Measurements from ENCODE around the gene NLRP9. TPM values are rescaled to one million over a fixed set of nuclear protein-coding genes. Genes with fewer than 3 reads are reported as not detected.

The NLRP9 gene
- total and polyA plus RNA-seq, 7 experiments from 2014 or later = not detected

- H3K27me3 ChIP-seq (ENCODE audit: control insufficient read depth in 2 of 2, insufficient read depth in 2 of 2, low read length in 2 of 2) = no peaks in the 10 kb centered on the region
- peak overlapping the region in 1 of 9 donors; percentile 31 for H3K27ac Mint-ChIP-seq
- H3K9me3 ChIP-seq (ENCODE audit: control insufficient read depth in 2 of 3, low read length in 3 of 3) = no peaks in the 10 kb centered on the region
- peaks cover 0 to 7% (median 4%) of the 10 kb centered on the region in 7 donors for H3K4me1 Mint-ChIP-seq
- no peak for DNase-seq
- no peak overlapping the region for H3K4me3 Mint-ChIP-seq
- intact Hi-C loops (cut with micrococcal nuclease) = no loop called here
- ChIA-PET POLR2A (no interaction called here), CTCF (no interaction called here)
- H3K27ac ChIP-seq (ENCODE audit: low read depth, low read length) = no peak overlapping the region
- H3K36me3 ChIP-seq (ENCODE audit: control insufficient read depth in 2 of 3, insufficient read depth in 3 of 3, low read length in 3 of 3) = peaks cover 0 to under 1% (median 0%) of the 10 kb centered on the region in 3 experiments
- H3K36me3 Mint-ChIP-seq = peaks cover 0 to 15% (median 8%) of the 10 kb centered on the region in 5 donors
- ATAC-seq = no peak
- H3K9me3 Mint-ChIP-seq = peaks cover 0 to 2% (median 0%) of the 10 kb centered on the region in 11 donors
- H3K4me3 ChIP-seq (ENCODE audit: low read length) = no peak overlapping the region
- H3K4me1 ChIP-seq (ENCODE audit: control insufficient read depth in 2 of 2, insufficient read depth in 2 of 2, low read length in 2 of 2) = no peaks in the 10 kb centered on the region
- peaks cover 0 to 7% (median 0%) of the 10 kb centered on the region in 5 donors for H3K27me3 Mint-ChIP-seq
These were observed 32.2 kb downstream of the NLRP9 start for GRCh38 chr19:55705972-55706371.

GRCh38 chr19:55704494-55705245 is 33.5 kb downstream of the NLRP9 start:
- ATAC-seq (no peak), DNase-seq (no peak)
- Mint-ChIP-seq H3K36me3 (peaks cover 0 to 22% (median 13%) of the 10 kb centered on the region in 5 donors), H3K4me1 (peaks cover 0 to 8% (median 4%) of the 10 kb centered on the region in 7 donors), H3K27ac (no peak overlapping the region), H3K27me3 (peaks cover 0 to 6% (median 0%) of the 10 kb centered on the region in 5 donors), H3K9me3 (peaks cover 0 to 2% (median 0%) of the 10 kb centered on the region in 11 donors), H3K4me3 (no peak overlapping the region)
- Histone ChIP-seq H3K27me3 (ENCODE audit: control insufficient read depth in 2 of 2, insufficient read depth in 2 of 2, low read length in 2 of 2) (no peaks in the 10 kb centered on the region), H3K4me1 (ENCODE audit: control insufficient read depth in 2 of 2, insufficient read depth in 2 of 2, low read length in 2 of 2) (no peaks in the 10 kb centered on the region), H3K36me3 (ENCODE audit: control insufficient read depth in 2 of 3, insufficient read depth in 3 of 3, low read length in 3 of 3) (peaks cover 0 to 6% (median 0%) of the 10 kb centered on the region in 3 experiments), H3K27ac (ENCODE audit: low read depth, low read length) (no peak overlapping the region), H3K4me3 (ENCODE audit: low read length) (no peak overlapping the region), H3K9me3 (ENCODE audit: control insufficient read depth in 2 of 3, low read length in 3 of 3) (no peaks in the 10 kb centered on the region)
- intact Hi-C loops (cut with micrococcal nuclease) = no loop called here
- POLR2A ChIA-PET = no interaction called here
- CTCF ChIA-PET = interaction anchor here (0.5 kb wide), 1 partner anchor 23 kb away, joined by 3 read pairs; no protein-coding TSS in a partner anchor

- ATAC-seq = peak; percentile 61
- intact Hi-C loops (cut with micrococcal nuclease) = no loop called here
These were observed 34.4 kb downstream of the NLRP9 start for GRCh38 chr19:55703790-55704215.

GRCh38 chr19:55702131-55702627 is 36.0 kb downstream of the NLRP9 start:
- ChIA-PET POLR2A (no interaction called here), CTCF (no interaction called here)
- Histone ChIP-seq H3K27ac (ENCODE audit: low read depth, low read length) (no peak overlapping the region), H3K4me3 (ENCODE audit: low read length) (no peak overlapping the region), H3K9me3 (ENCODE audit: control insufficient read depth in 2 of 3, low read length in 3 of 3) (no peaks in the 10 kb centered on the region), H3K27me3 (ENCODE audit: control insufficient read depth in 2 of 2, insufficient read depth in 2 of 2, low read length in 2 of 2) (no peaks in the 10 kb centered on the region), H3K4me1 (ENCODE audit: control insufficient read depth in 2 of 2, insufficient read depth in 2 of 2, low read length in 2 of 2) (no peaks in the 10 kb centered on the region), H3K36me3 (ENCODE audit: control insufficient read depth in 2 of 3, insufficient read depth in 3 of 3, low read length in 3 of 3) (peaks cover 0 to 13% (median 0%) of the 10 kb centered on the region in 3 experiments)
- Mint-ChIP-seq H3K4me1 (peaks cover 0 to 10% (median 4%) of the 10 kb centered on the region in 7 donors), H3K27ac (peak overlapping the region in 1 of 9 donors; percentile 30), H3K4me3 (peak overlapping the region in 1 of 10 donors; percentile 4), H3K9me3 (peaks cover 0 to 2% (median 0%) of the 10 kb centered on the region in 11 donors), H3K27me3 (no peaks in the 10 kb centered on the region), H3K36me3 (peaks cover 0 to 22% (median 13%) of the 10 kb centered on the region in 5 donors)
- intact Hi-C loops (cut with micrococcal nuclease) = no loop called here
- ATAC-seq (no peak), DNase-seq (peak in 1 of 9 donors; percentile 6)

More at GRCh38 chr19:55703790-55704215, 34.4 kb downstream of the NLRP9 start:
- Mint-ChIP-seq H3K27me3 (no peaks in the 10 kb centered on the region), H3K36me3 (peaks cover 0 to 22% (median 13%) of the 10 kb centered on the region in 5 donors), H3K27ac (peak overlapping the region in 1 of 9 donors; percentile 10), H3K4me1 (peaks cover 0 to 7% (median 4%) of the 10 kb centered on the region in 7 donors), H3K4me3 (no peak overlapping the region), H3K9me3 (peaks cover 0 to 2% (median 0%) of the 10 kb centered on the region in 11 donors)
- H3K27me3 ChIP-seq (ENCODE audit: control insufficient read depth in 2 of 2, insufficient read depth in 2 of 2, low read length in 2 of 2) = no peaks in the 10 kb centered on the region
- H3K27ac ChIP-seq (ENCODE audit: low read depth, low read length) = no peak overlapping the region
- POLR2A ChIA-PET = interaction anchor here (0.6 kb wide), 1 partner anchor 22 kb away, joined by 3 read pairs; no protein-coding TSS in a partner anchor
- no peak overlapping the region for H3K4me3 ChIP-seq (ENCODE audit: low read length)
- no peaks in the 10 kb centered on the region for H3K4me1 ChIP-seq (ENCODE audit: control insufficient read depth in 2 of 2, insufficient read depth in 2 of 2, low read length in 2 of 2)
- H3K9me3 ChIP-seq (ENCODE audit: control insufficient read depth in 2 of 3, low read length in 3 of 3) = no peaks in the 10 kb centered on the region
- H3K36me3 ChIP-seq (ENCODE audit: control insufficient read depth in 2 of 3, insufficient read depth in 3 of 3, low read length in 3 of 3) = peaks cover 0 to 6% (median 0%) of the 10 kb centered on the region in 3 experiments
- CTCF ChIA-PET = no interaction called here
- peak in 6 of 9 donors; percentile 4 to 70 (median 26) for DNase-seq

- H3K9me3 Mint-ChIP-seq = peaks cover 0 to 2% (median 0%) of the 10 kb centered on the region in 11 donors
- DNase-seq = no peak
- CTCF ChIA-PET = no interaction called here
- H3K27me3 Mint-ChIP-seq = no peaks in the 10 kb centered on the region
- no peak overlapping the region for H3K4me3 Mint-ChIP-seq
- H3K4me1 Mint-ChIP-seq = peaks cover 0 to 13% (median 4%) of the 10 kb centered on the region in 7 donors
- Histone ChIP-seq H3K4me1 (ENCODE audit: control insufficient read depth in 2 of 2, insufficient read depth in 2 of 2, low read length in 2 of 2) (no peaks in the 10 kb centered on the region), H3K9me3 (ENCODE audit: control insufficient read depth in 2 of 3, low read length in 3 of 3) (no peaks in the 10 kb centered on the region), H3K4me3 (ENCODE audit: low read length) (no peak overlapping the region), H3K27me3 (ENCODE audit: control insufficient read depth in 2 of 2, insufficient read depth in 2 of 2, low read length in 2 of 2) (no peaks in the 10 kb centered on the region), H3K27ac (ENCODE audit: low read depth, low read length) (no peak overlapping the region), H3K36me3 (ENCODE audit: control insufficient read depth in 2 of 3, insufficient read depth in 3 of 3, low read length in 3 of 3) (peaks cover 0 to 27% (median 0%) of the 10 kb centered on the region in 3 experiments)
- intact Hi-C loops (cut with micrococcal nuclease) = no loop called here
- H3K27ac Mint-ChIP-seq = no peak overlapping the region
- no peak for ATAC-seq
- POLR2A ChIA-PET = interaction anchor here (0.6 kb wide), 1 partner anchor 23 kb away, joined by 3 read pairs; no protein-coding TSS in a partner anchor
- H3K36me3 Mint-ChIP-seq = peaks cover 0 to 22% (median 13%) of the 10 kb centered on the region in 5 donors
These were observed 37.4 kb downstream of the NLRP9 start for GRCh38 chr19:55700813-55701212.

- ATAC-seq = no peak
- CTCF ChIA-PET = no interaction called here
- H3K27me3 ChIP-seq (ENCODE audit: control insufficient read depth in 2 of 2, insufficient read depth in 2 of 2, low read length in 2 of 2) = no peaks in the 10 kb centered on the region
These were observed 39.0 kb downstream of the NLRP9 start for GRCh38 chr19:55699221-55699620.

More at GRCh38 chr19:55699221-55699620, 39.0 kb downstream of the NLRP9 start:
- H3K27ac Mint-ChIP-seq = no peak overlapping the region
- H3K4me3 ChIP-seq (ENCODE audit: low read length) = no peak overlapping the region
- POLR2A ChIA-PET = no interaction called here
- H3K27me3 Mint-ChIP-seq = no peaks in the 10 kb centered on the region
- H3K4me3 Mint-ChIP-seq = no peak overlapping the region
- H3K27ac ChIP-seq (ENCODE audit: low read depth, low read length) = no peak overlapping the region
- peaks cover 0 to 9% (median 4%) of the 10 kb centered on the region in 7 donors for H3K4me1 Mint-ChIP-seq
- H3K36me3 ChIP-seq (ENCODE audit: control insufficient read depth in 2 of 3, insufficient read depth in 3 of 3, low read length in 3 of 3) = peaks cover 0 to 42% (median 0%) of the 10 kb centered on the region in 3 experiments
- H3K9me3 ChIP-seq (ENCODE audit: control insufficient read depth in 2 of 3, low read length in 3 of 3) = no peaks in the 10 kb centered on the region
- intact Hi-C loops (cut with micrococcal nuclease) = no loop called here
- DNase-seq = no peak
- peaks cover 0 to 1% (median 0%) of the 10 kb centered on the region in 11 donors for H3K9me3 Mint-ChIP-seq
- H3K4me1 ChIP-seq (ENCODE audit: control insufficient read depth in 2 of 2, insufficient read depth in 2 of 2, low read length in 2 of 2) = no peaks in the 10 kb centered on the region
- peaks cover 0 to 13% (median 5%) of the 10 kb centered on the region in 5 donors for H3K36me3 Mint-ChIP-seq

All from naive thymus-derived CD4-positive, alpha-beta T cell (primary cell).